DOHH2 (cell line): ENCODE results near the gene PDGFC.

Source experiments
- H3F3A ChIP-seq: fragments of 200-600 bp; sonication (generic), shearing (Covaris generic); 2 replicates; pipeline ENCODE4 v1.6.0; 2016; ENCODE audit warnings: antibody characterized with exemption, mild to moderate bottlenecking; ENCODE audit not compliant: control insufficient read depth, insufficient read depth
- H3K27ac ChIP-seq: fragments of 200-600 bp; sonication (generic); 2 replicates; pipeline ENCODE4 v1.5.1; 2014; ENCODE audit warnings: low read depth, mild to moderate bottlenecking, low read length, moderate library complexity
- H3K27me3 ChIP-seq: fragments of 200-600 bp; sonication (generic); 2 replicates; pipeline ENCODE4 v1.6.1; 2014; ENCODE audit warnings: mild to moderate bottlenecking, low read length, mixed read lengths; ENCODE audit not compliant: control insufficient read depth
- H3K36me3 ChIP-seq: fragments of 200-600 bp; sonication (generic); 2 replicates; pipeline ENCODE4 v1.6.1; 2014; ENCODE audit warnings: mild to moderate bottlenecking, low read length, moderate library complexity, mixed read lengths; ENCODE audit not compliant: control insufficient read depth
- H3K4me1 ChIP-seq: fragments of 200-600 bp; sonication (generic); 2 replicates; pipeline ENCODE4 v1.6.1; 2014; ENCODE audit warnings: mild to moderate bottlenecking, low read length, mixed read lengths; ENCODE audit not compliant: control insufficient read depth
- H3K4me2 ChIP-seq: fragments of 200-600 bp; sonication (generic); 2 replicates; pipeline ENCODE4 v1.6.0; 2014; ENCODE audit warnings: mild to moderate bottlenecking, low read length, moderate library complexity
- H3K4me3 ChIP-seq: fragments of 200-600 bp; sonication (generic); 2 replicates; pipeline ENCODE4 v1.5.1; 2014; ENCODE audit warnings: mild to moderate bottlenecking, low read length, mixed read lengths
- H3K79me2 ChIP-seq: fragments of 200-600 bp; sonication (generic); 2 replicates; pipeline ENCODE4 v1.6.1; 2014; ENCODE audit warnings: mild to moderate bottlenecking, low read length, mixed read lengths; ENCODE audit not compliant: control insufficient read depth
- H3K9me2 ChIP-seq: fragments of 200-600 bp; sonication (generic); replicated peaks from 2 replicates; pipeline ENCODE4 v1.6.1; 2014; ENCODE audit warnings: mild to moderate bottlenecking, low read length, mixed read lengths; ENCODE audit not compliant: control insufficient read depth
- H3K9me3 ChIP-seq: fragments of 200-600 bp; sonication (generic); 2 replicates; pipeline ENCODE4 v1.6.1; 2014; ENCODE audit warnings: antibody characterized with exemption, low read length, mixed read lengths; ENCODE audit not compliant: control insufficient read depth, insufficient read depth
- H4K20me1 ChIP-seq: fragments of 200-600 bp; sonication (generic); 2 replicates; pipeline ENCODE4 v1.6.0; 2014; ENCODE audit warnings: low read depth, mild to moderate bottlenecking, antibody characterized with exemption, low read length, moderate library complexity; ENCODE audit not compliant: control insufficient read depth, insufficient read depth
- EZH2phosphoT487 ChIP-seq: fragments of 200-600 bp; sonication (generic); IDR thresholded peaks from 2 replicates; pipeline ENCODE4 v1.6.1; 2017; ENCODE audit warnings: borderline replicate concordance, mild to moderate bottlenecking, antibody characterized with exemption, low read length, moderate library complexity, mixed read lengths
- TF ChIP-seq, protein P1 (sequence below): fragments of 200-600 bp; sonication (generic); IDR thresholded peaks from one replicate; pipeline ENCODE4 v1.5.1; 2014; ENCODE audit warnings: antibody characterized with exemption, mild to moderate bottlenecking, low read depth, low read length; ENCODE audit not compliant: poor library complexity, severe bottlenecking

The PDGFC gene

DNA sequence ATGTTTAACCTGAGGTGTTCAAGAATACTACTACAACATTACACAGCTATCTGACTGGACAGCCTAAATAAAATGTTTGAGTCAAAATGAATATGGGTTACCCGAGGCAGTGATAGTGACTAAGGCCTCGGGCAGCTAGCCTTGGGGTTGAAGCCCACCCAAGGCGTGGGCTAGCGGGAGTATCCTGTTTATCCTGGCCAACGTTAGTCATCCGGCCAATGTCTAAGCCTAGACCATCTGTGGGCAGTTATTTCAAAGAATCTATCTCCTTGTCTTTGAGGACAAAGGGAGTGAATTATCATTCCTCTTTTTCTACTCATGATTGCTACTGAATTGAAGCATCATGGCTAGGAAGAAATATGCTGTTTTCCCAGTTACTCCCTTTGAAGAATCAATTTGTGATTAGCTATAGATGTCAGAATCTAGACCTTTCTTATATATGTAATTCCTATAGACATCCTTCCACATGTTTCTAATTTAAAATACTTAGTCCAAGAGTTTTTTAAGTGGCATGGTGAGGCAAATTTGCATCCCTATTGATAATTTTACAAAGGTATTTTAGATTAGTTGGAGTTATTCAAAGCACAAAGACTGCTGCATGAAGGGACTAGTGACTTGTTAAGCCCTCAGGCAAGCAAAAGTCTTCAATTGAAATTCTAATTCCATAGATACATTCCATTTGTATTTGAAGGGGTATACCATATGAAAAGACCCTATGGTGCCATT lies 6.0 kb upstream of the PDGFC start:
- Histone ChIP-seq H3K4me2 (no peak overlapping the region), H3K9me2 (no peaks in the 10 kb centered on the region), H3K9me3 (no peaks in the 10 kb centered on the region), H3K4me3 (no peak overlapping the region), H3F3A (no peaks in the 10 kb centered on the region), H3K79me2 (no peaks in the 10 kb centered on the region), H3K27me3 (no peaks in the 10 kb centered on the region), H3K4me1 (no peaks in the 10 kb centered on the region), H4K20me1 (no peaks in the 10 kb centered on the region), H3K36me3 (no peaks in the 10 kb centered on the region), H3K27ac (no peak overlapping the region)
- TF ChIP-seq EZH2phosphoT487, result no peak
- TF ChIP-seq, protein P1, sequence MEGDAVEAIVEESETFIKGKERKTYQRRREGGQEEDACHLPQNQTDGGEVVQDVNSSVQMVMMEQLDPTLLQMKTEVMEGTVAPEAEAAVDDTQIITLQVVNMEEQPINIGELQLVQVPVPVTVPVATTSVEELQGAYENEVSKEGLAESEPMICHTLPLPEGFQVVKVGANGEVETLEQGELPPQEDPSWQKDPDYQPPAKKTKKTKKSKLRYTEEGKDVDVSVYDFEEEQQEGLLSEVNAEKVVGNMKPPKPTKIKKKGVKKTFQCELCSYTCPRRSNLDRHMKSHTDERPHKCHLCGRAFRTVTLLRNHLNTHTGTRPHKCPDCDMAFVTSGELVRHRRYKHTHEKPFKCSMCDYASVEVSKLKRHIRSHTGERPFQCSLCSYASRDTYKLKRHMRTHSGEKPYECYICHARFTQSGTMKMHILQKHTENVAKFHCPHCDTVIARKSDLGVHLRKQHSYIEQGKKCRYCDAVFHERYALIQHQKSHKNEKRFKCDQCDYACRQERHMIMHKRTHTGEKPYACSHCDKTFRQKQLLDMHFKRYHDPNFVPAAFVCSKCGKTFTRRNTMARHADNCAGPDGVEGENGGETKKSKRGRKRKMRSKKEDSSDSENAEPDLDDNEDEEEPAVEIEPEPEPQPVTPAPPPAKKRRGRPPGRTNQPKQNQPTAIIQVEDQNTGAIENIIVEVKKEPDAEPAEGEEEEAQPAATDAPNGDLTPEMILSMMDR, result no peak

DNA sequence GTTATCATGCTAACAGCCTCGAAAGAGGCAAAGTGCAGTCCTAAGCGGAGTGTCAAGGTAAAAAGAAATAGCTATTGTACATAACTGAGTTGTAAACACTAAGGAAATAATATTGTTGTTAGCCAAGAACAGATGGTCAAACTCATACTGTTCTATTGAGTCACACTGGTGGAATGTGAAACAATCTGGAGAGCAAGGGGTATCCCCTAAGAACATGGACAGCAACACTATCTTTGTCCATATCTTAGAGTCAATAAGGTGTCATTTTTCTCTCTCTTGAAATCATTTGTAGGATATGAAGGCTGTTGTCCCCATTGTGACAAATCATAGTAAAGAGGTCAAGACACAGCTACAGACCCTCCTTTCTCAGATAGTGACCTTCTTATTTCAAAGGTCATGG lies 4.5 kb upstream of the PDGFC start:
- no peak overlapping the region for H3K27ac ChIP-seq

DNA sequence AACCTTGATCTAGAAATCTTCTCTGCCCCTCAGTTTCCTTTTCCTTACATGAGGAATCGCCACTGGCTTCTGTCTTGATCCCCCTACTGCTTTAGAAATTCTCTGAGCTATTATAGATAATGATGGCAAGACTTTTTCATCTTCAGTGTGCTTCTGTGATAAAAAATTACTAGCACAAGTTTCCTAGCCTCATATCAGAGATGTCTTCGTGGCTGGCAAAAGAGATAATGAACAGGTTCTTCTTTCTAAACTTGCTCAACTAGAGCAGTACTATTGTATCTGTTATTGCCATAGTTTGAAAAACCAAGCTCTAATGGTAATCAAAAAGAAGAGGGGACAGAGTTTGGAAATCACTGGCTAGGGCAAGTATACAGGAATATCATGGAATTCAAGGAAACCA lies 4.1 kb upstream of the PDGFC start:
- no peaks in the 10 kb centered on the region for H3K79me2 ChIP-seq
- no peaks in the 10 kb centered on the region for H3K27me3 ChIP-seq
- no peaks in the 10 kb centered on the region for H3K9me2 ChIP-seq
- no peak for TF ChIP-seq EZH2phosphoT487
- TF ChIP-seq, protein P1, result no peak
- H3K36me3 ChIP-seq, result no peaks in the 10 kb centered on the region
- no peak overlapping the region for H3K27ac ChIP-seq
- H3F3A ChIP-seq, result no peaks in the 10 kb centered on the region
- H4K20me1 ChIP-seq, result no peaks in the 10 kb centered on the region
- H3K4me1 ChIP-seq, result no peaks in the 10 kb centered on the region
- no peaks in the 10 kb centered on the region for H3K9me3 ChIP-seq
- H3K4me3 ChIP-seq, result no peak overlapping the region
- no peak overlapping the region for H3K4me2 ChIP-seq

More for the DNA sequence above, 4.5 kb upstream of the PDGFC start:
- H3K4me2 ChIP-seq, result no peak overlapping the region
- H4K20me1 ChIP-seq, result no peaks in the 10 kb centered on the region
- no peaks in the 10 kb centered on the region for H3K9me3 ChIP-seq
- no peak for TF ChIP-seq EZH2phosphoT487
- TF ChIP-seq, protein P1, result no peak
- no peak overlapping the region for H3K4me3 ChIP-seq
- H3F3A ChIP-seq, result no peaks in the 10 kb centered on the region
- H3K36me3 ChIP-seq, result no peaks in the 10 kb centered on the region
- H3K9me2 ChIP-seq, result no peaks in the 10 kb centered on the region
- no peaks in the 10 kb centered on the region for H3K27me3 ChIP-seq
- no peaks in the 10 kb centered on the region for H3K4me1 ChIP-seq
- no peaks in the 10 kb centered on the region for H3K79me2 ChIP-seq
